Calu3 (cell line): ENCODE measurements around the gene CRIP2. TPM values are rescaled to one million over a fixed set of nuclear protein-coding genes. Genes with fewer than 3 reads are reported as not detected.

Experiments
- BruUV-seq: library from RNA; stranded (reverse); fragments of 400-500 nt; replicated peaks from 2 replicates; lab custom pipeline; 2021; lab: Mats Ljungman, UMichigan
- CTCF ChIA-PET: fragments of 300-600 bp; sonication (Branson Sonifier 250); formaldehyde crosslinking; loops from one replicate; lab custom pipeline; 2022; ENCODE audit warnings: antibody characterized with exemption; lab: Charles Lee
- DNase-seq: peaks from one replicate; pipeline ENCODE4 v3.0.0; 2022
- H3K27ac Mint-ChIP-seq: one replicate; pipeline ENCODE4 v1.8.0; 2022; ENCODE audit warnings: mixed read lengths; ENCODE audit not compliant: unreplicated experiment
- H3K27me3 Mint-ChIP-seq: one replicate; pipeline ENCODE4 v1.8.0; 2022; ENCODE audit warnings: mixed read lengths; ENCODE audit not compliant: unreplicated experiment
- H3K36me3 Mint-ChIP-seq: one replicate; pipeline ENCODE4 v1.8.0; 2022; ENCODE audit warnings: mild to moderate bottlenecking, moderate library complexity, mixed read lengths; ENCODE audit not compliant: insufficient read depth, unreplicated experiment
- H3K4me1 Mint-ChIP-seq: one replicate; pipeline ENCODE4 v1.8.0; 2022; ENCODE audit warnings: mild to moderate bottlenecking, low read depth, mixed read lengths; ENCODE audit not compliant: unreplicated experiment
- H3K4me3 Mint-ChIP-seq: one replicate; pipeline ENCODE4 v1.8.0; 2022; ENCODE audit warnings: mild to moderate bottlenecking, low read depth, moderate library complexity, mixed read lengths; ENCODE audit not compliant: unreplicated experiment
- H3K9me3 Mint-ChIP-seq: one replicate; pipeline ENCODE4 v1.8.0; 2022; ENCODE audit warnings: low read depth, mixed read lengths; ENCODE audit not compliant: unreplicated experiment
- intact Hi-C: fragments of 100-400 bp; cut with micrococcal nuclease; formaldehyde crosslinking; loops from one replicate; pipeline ENCODE4 v1.10.0; 2022; ENCODE audit not compliant: unreplicated experiment
- total RNA-seq: library from RNA; stranded (reverse); gene quantifications from 2 replicates; pipeline ENCODE4 v1.2.3, GENCODE V29; 2022
- TF ChIP-seq, protein P1 (sequence below): fragments of 200-600 bp; IDR thresholded peaks from one replicate; pipeline ENCODE4 v1.8.0; 2022; ENCODE audit warnings: antibody characterized with exemption; ENCODE audit not compliant: unreplicated experiment

CRIP2 gene
- total RNA-seq, 1 experiment from 2014 or later, result 70.1 TPM

GRCh38 chr14:105488781-105489541 lies 14.3 kb downstream of the CRIP2 start:
- no peaks in the 10 kb centered on the region for H3K27me3 Mint-ChIP-seq
- BruUV-seq, result no TSS peak
- TF ChIP-seq, protein P1, sequence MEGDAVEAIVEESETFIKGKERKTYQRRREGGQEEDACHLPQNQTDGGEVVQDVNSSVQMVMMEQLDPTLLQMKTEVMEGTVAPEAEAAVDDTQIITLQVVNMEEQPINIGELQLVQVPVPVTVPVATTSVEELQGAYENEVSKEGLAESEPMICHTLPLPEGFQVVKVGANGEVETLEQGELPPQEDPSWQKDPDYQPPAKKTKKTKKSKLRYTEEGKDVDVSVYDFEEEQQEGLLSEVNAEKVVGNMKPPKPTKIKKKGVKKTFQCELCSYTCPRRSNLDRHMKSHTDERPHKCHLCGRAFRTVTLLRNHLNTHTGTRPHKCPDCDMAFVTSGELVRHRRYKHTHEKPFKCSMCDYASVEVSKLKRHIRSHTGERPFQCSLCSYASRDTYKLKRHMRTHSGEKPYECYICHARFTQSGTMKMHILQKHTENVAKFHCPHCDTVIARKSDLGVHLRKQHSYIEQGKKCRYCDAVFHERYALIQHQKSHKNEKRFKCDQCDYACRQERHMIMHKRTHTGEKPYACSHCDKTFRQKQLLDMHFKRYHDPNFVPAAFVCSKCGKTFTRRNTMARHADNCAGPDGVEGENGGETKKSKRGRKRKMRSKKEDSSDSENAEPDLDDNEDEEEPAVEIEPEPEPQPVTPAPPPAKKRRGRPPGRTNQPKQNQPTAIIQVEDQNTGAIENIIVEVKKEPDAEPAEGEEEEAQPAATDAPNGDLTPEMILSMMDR, result no peak
- peaks cover 18% of the 10 kb centered on the region for H3K4me1 Mint-ChIP-seq
- peak overlapping the region; percentile 80 for H3K4me3 Mint-ChIP-seq
- no peaks in the 10 kb centered on the region for H3K9me3 Mint-ChIP-seq
- H3K27ac Mint-ChIP-seq, result peak overlapping the region; percentile 56
- peaks cover 36% of the 10 kb centered on the region for H3K36me3 Mint-ChIP-seq
- DNase-seq, result no peak
- intact Hi-C loops, result no loop called here
- CTCF ChIA-PET, result interaction anchor here (0.8 to 3.6 kb wide), 8 partner anchors 8 to 288 kb away, joined by 3 to 43 read pairs (median 5); no protein-coding TSS in a partner anchor

DNA sequence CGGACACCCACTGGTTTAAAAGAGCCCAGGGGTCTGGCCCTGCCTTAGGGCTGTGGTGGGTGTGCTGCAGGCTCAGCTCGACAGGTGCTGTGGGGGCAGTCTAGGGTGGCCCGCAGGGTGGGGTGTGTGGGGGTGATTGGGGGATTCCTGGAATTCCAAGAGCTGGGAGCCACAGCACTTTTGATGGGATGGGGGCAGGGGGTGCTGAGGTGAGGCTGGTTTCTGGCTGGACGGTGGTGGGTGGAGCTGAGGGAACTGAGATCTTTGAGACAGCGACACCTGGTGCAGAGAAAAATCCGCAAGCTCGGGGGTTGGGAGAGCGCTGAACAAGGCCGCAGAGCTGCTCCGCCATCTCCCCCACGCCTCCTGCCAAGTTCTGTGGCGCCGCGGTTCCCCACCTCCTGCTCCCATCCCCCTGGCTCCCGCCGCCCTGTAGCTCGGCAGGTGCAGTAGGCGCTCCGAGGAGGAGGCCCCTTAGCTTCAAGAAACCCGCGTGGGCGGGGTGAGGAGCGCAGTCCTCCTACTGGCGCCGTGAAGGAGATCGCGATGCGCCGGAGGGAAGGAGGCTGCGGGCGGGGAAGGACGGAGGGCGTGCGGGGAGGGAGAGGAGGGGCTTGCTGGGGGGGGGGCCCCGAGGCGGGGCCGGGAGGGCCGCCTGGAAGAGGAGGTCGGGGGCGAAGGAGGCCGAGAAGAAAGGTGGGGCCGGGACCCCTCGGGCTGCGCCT lies 15.1 kb downstream of the CRIP2 start:
- BruUV-seq, result TSS peak; percentile 27
- CTCF ChIA-PET, result interaction anchor here (0.5 to 3.6 kb wide), 13 partner anchors 9 to 737 kb away, joined by 3 to 43 read pairs (median 4); partner anchors contain the start of gene SIVA1
- DNase-seq, result peak; percentile 89
- TF ChIP-seq, protein P1, result peak; percentile 60
- Mint-ChIP-seq H3K27me3 (no peaks in the 10 kb centered on the region), H3K4me1 (peaks cover 11% of the 10 kb centered on the region), H3K27ac (peak overlapping the region; percentile 56), H3K9me3 (no peaks in the 10 kb centered on the region), H3K4me3 (peak overlapping the region; percentile 80), H3K36me3 (peaks cover 36% of the 10 kb centered on the region)
- intact Hi-C loops, result loop anchor here (2.0 kb wide), 1 partner anchor 119 kb away; no protein-coding TSS in a partner anchor

DNA sequence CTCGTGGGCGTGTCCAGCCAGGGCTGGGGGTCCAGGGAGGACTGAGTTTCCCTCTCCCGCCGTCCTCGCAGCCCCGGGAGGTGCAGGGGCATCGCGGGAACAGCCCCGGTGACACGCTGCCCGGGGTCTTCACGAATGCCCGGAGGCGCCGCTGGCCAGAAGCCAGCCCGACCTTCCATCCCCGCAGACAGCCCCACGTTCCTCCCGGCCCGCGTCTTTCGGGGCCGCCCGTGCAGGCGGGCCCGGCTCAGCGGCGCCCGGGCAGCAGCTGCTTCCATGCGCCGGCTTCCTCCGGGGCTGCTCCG lies 15.6 kb downstream of the CRIP2 start:
- no peak for DNase-seq
- BruUV-seq, result no TSS peak
- no peak overlapping the region for H3K27ac Mint-ChIP-seq
- TF ChIP-seq, protein P1, result no peak
- H3K9me3 Mint-ChIP-seq, result no peaks in the 10 kb centered on the region
- peak overlapping the region; percentile 80 for H3K4me3 Mint-ChIP-seq
- peaks cover 32% of the 10 kb centered on the region for H3K36me3 Mint-ChIP-seq
- CTCF ChIA-PET, result interaction anchor here (0.5 to 3.6 kb wide), 14 partner anchors 9 to 737 kb away, joined by 3 to 43 read pairs (median 4); partner anchors contain the start of gene SIVA1
- H3K4me1 Mint-ChIP-seq, result peaks cover 9% of the 10 kb centered on the region
- no peaks in the 10 kb centered on the region for H3K27me3 Mint-ChIP-seq
- intact Hi-C loops, result loop anchor here (2.0 kb wide), 1 partner anchor 119 kb away; no protein-coding TSS in a partner anchor

DNA sequence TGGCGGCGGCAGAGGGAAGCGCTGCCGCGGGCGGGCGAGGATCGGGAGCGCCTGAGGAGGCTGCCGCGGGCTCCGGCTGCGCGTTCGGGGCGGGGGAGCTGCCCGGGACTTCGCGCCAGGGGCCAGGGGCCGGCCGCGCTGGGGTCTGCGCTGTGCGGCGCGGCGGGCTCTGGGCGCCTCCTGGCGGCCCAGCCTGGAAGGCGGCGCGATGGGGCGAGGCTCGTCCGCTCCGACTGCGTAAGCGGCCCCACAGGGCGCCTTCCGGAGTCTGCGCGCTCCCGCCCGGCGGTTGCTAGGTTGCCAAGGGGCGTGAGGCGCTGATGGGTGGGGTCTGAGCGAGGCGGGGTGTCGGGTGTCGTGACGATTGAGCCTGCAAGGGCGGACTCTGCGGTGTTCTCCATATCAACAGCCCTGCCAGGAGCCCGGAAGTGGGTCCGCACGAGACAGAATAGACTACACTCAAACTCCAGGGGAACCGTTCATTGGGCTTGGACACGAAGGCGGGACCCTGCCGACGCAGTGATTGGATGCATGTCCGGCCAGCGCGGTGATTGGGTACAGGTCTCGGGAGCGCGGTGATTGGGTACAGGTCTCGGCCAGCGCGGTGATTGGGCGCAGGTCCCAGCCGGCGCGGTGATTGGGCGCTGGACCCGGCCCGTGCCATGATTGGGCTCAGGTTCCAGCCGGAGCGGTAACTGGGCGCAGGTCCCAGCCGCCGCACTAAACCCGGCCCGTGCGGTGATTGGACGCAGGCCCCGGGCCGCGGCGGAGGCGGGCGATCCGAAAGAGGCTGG lies 16.1 kb downstream of the CRIP2 start, which contains the start of gene TEDC1:
Gene TEDC1 (plus strand): TSS at position 675 of the 794 bp plus-strand sequence. CDS start 130 bp downstream, outside the sequence.
- peak within 1 kb of the TSS; percentile 91 for H3K27ac Mint-ChIP-seq
- intact Hi-C loops, result loop anchor here (2.0 kb wide), 1 partner anchor 120 kb away; no protein-coding TSS in a partner anchor
- H3K9me3 Mint-ChIP-seq, result no peaks in the 10 kb centered on the region
- TSS peak; percentile 92 for BruUV-seq
- CTCF ChIA-PET, result interaction anchor here (1.1 to 3.6 kb wide), 5 partner anchors 10 to 289 kb away, joined by 3 to 43 read pairs (median 4); no protein-coding TSS in a partner anchor
- peak within 1 kb of the TSS; percentile 80 for H3K4me3 Mint-ChIP-seq
- peak; percentile 99 for DNase-seq
- TF ChIP-seq, protein P1, result peak; percentile 74
- H3K36me3 Mint-ChIP-seq, result peaks cover 26% of the 10 kb centered on the region
- H3K27me3 Mint-ChIP-seq, result no peaks in the 10 kb centered on the region
- peaks cover 9% of the 10 kb centered on the region for H3K4me1 Mint-ChIP-seq
